Heart left ventricle (tissue), 16 donors: Measurements from ENCODE around the gene DMD. TPM values are rescaled to one million over a fixed set of nuclear protein-coding genes. Genes with fewer than 3 reads are reported as not detected.

ENCODE experiments used
- ATAC-seq, 4 donors: fragments of 200-7000 bp; cut with Tn5 transposase; one replicate each; pipeline ENCODE4 v1.9.1; 2020 to 2022; ENCODE audit warnings: moderate library complexity in 4 of 4, mild to moderate bottlenecking in 3 of 4, moderate number of reproducible peaks in 1 of 4
- DNase-seq, 5 donors: peaks; one replicate each; pipeline ENCODE4 v3.0.0-alpha.2; 2020
- H3K27ac ChIP-seq, 12 donors: fragments of 200-600 bp; sonication (generic) in 4 of 12; one replicate each; pipeline versions ENCODE4 v1.5.0 to v1.8.0; 2016 to 2022; ENCODE audit warnings: mild to moderate bottlenecking in 2 of 12
- H3K27me3 ChIP-seq, 9 donors: fragments of 200-600 bp; sonication (generic) in 2 of 9; one replicate each; pipeline versions ENCODE4 v1.5.1 to v1.8.0; 2016 to 2022; ENCODE audit warnings: mild to moderate bottlenecking in 3 of 9
- H3K36me3 ChIP-seq, 9 donors: fragments of 200-600 bp; sonication (generic) in 2 of 9; one replicate each; pipeline versions ENCODE4 v1.5.0 to v1.8.0; 2018 to 2022; ENCODE audit warnings: mild to moderate bottlenecking in 2 of 9
- H3K4me1 ChIP-seq, 12 donors: fragments of 200-600 bp; sonication (generic) in 4 of 12; one replicate each; pipeline versions ENCODE4 v1.5.0 to v1.8.0; 2016 to 2022; ENCODE audit warnings: mild to moderate bottlenecking in 3 of 12
- H3K4me3 ChIP-seq, 12 donors: fragments of 200-600 bp; sonication (generic) in 4 of 12; one replicate each; pipeline versions ENCODE4 v1.5.0 to v1.8.0; 2017 to 2022; ENCODE audit warnings: mild to moderate bottlenecking in 9 of 12, moderate library complexity in 4 of 12
- H3K9me3 ChIP-seq, 12 donors: fragments of 200-600 bp; sonication (generic) in 4 of 12; one replicate each; pipeline versions ENCODE4 v1.5.0 to v1.8.0; 2016 to 2022; ENCODE audit warnings: mild to moderate bottlenecking in 1 of 12
- CTCF ChIP-seq, 12 donors: fragments of 200-600 bp; sonication (generic) in 4 of 12; IDR thresholded peaks; one replicate each; pipeline versions ENCODE4 v1.5.0 to v1.8.0; 2018 to 2022; ENCODE audit warnings: antibody characterized with exemption in 12 of 12, mild to moderate bottlenecking in 5 of 12
- POLR2A ChIP-seq, 2 donors: fragments of 450-650 bp; IDR thresholded peaks; one replicate each; pipeline ENCODE4 v1.6.1; 2017; ENCODE audit warnings: antibody characterized with exemption in 2 of 2, mild to moderate bottlenecking in 2 of 2, moderate library complexity in 2 of 2
- WGBS, 4 donors: extraction: QIAGEN DNeasy Blood & Tissue Kit in 2 of 4; methylation state at CpG; one replicate each; pipeline versions ENCODE4 v1.1.5 to v1.1.7; 2013 to 2018; 5-methylcytosine and 5-hydroxymethylcytosine counted together
- intact Hi-C, 10 donors: fragments of 100-400 bp; cut with DNase I; formaldehyde crosslinking; loops; one replicate each; pipeline versions ENCODE4 v1.11.1 to v1.14.2; 2022
- polyA plus RNA-seq, 2 donors: library from polyadenylated mRNA; stranded (reverse); fragments of 200-250 nt; gene quantifications; one replicate each; pipeline ENCODE4 v1.2.3, GENCODE V29; 2013
- total RNA-seq, 9 donors: library from RNA; depleted of rRNA in 2 of 9; stranded (reverse); fragments of >200 nt in 2 of 9; fragmentation: NEBNext Ultra II Directional in 3 of 9; extraction: Animal tissue kit (Norgen Biotek cat#: 25700) in 3 of 9; gene quantifications; one replicate each; pipeline versions ENCODE4 v1.1.0 to v1.2.4, GENCODE V29; 2016 to 2023
- donor health status: ischemic (EF 13 %, LVEDD 7.1; RV severe dilation, severe dysfunction).
- donor health status: healthy with polysubstance abuse.
- donor health status: DM: no; HTN: yes; CAD: no.
- donor health status: DM: no; HTN: no; CAD: no.
- donor health status: ischemic (EF 25% LVEDD 6.9; RV normal size, moderate dysfunction).
- donor health status: ischemic (EF 25% LVEDD 5.7; RV mildly dilated, moderate dysfunction).
- donor health status: healthy.
- donor health status: DM: yes; HTN: yes; CAD: no.
- donor health status: ischemic (EF 35%, LVEDD 5.7; RV mildly dilated, moderate dysfunction).
- donor health status: nonischemic (EF 11% LVEDD 7.7; RV severe dilation, severe dysfunction).
- donor health status: DM: yes; HTN: yes; CAD: no.
- donor health status: PGD.
- donor health status: ischemic (EF 29% LVEDD 5.4; RV normal size, mild dysfunction).
- donor health status: nonischemic (EF 23%, LVEDD 6.1; RV moderate dilation, normal function).

Gene DMD
- total and polyA plus RNA-seq, 11 donors, result 34.7 to 236 (median 162) TPM

DNA sequence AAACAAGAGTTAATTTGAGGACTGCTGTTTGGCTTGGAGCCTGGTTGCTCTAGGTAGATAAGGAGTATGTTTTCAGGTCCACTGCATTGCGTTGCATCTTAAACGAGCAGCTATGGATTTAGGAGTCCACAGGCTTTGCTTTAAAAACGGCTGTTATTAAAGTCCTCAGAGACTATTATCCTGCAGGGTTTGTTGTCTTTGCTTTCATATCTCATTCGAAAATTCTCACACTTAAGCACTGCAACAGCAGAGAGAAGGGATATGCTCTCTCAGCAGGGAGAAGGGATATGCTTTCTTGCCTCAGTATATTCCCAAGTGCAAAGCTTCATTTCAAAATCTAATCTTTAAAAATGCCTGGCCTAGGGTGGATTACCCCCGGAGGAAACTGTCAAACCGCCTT is 1694.8 kb downstream of the DMD start:
- no peak for DNase-seq
- Histone ChIP-seq H3K27me3 (no peaks in the 10 kb centered on the region), H3K4me1 (no peaks in the 10 kb centered on the region), H3K9me3 (no peaks in the 10 kb centered on the region), H3K27ac (no peak overlapping the region), H3K4me3 (peak overlapping the region in 1 of 12 donors; percentile 3), H3K36me3 (no peaks in the 10 kb centered on the region)
- intact Hi-C loops, result no loop called here
- 29 to 47% (median 36%) methylated on average over 6 of the region's 6 CpGs for WGBS, 4 donors
- ATAC-seq, result no peak
- no peak for TF ChIP-seq CTCF (IDR thresholded peaks at IDR 0.05)
- no peak for TF ChIP-seq POLR2A (IDR thresholded peaks at IDR 0.05)

DNA sequence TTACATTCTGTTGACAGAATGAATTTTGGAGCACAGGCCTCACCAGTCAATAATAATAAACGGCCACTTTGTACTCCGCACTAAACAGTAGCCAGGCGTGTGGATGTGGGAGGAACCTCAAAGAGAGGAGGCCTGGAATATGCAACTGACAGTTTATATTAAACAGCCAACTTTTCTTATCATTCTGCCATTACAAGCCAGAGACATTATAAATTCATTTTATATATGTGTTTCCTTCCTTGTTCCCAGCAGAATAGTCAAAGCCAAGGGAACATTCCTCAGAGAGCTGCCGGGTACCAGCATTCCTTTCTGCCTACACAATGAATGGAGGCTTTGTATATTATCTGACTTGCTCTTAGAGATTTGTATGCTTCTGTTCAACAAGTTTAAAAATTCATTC is 1703.0 kb downstream of the DMD start:
- Histone ChIP-seq H3K27ac (peak overlapping the region in 6 of 12 donors; percentile 6 to 55 (median 34)), H3K36me3 (no peaks in the 10 kb centered on the region), H3K27me3 (no peaks in the 10 kb centered on the region), H3K4me3 (no peak overlapping the region), H3K9me3 (no peaks in the 10 kb centered on the region), H3K4me1 (peaks cover 0 to 14% (median 0%) of the 10 kb centered on the region in 12 donors)
- no peak for TF ChIP-seq CTCF (IDR thresholded peaks at IDR 0.05)
- no peak for TF ChIP-seq POLR2A (IDR thresholded peaks at IDR 0.05)
- intact Hi-C loops, result no loop called here
- peak; percentile 55 to 65 (median 63) for ATAC-seq
- 28 to 42% (median 36%) methylated on average over 4 of the region's 4 CpGs for WGBS, 4 donors
- DNase-seq, result no peak

DNA sequence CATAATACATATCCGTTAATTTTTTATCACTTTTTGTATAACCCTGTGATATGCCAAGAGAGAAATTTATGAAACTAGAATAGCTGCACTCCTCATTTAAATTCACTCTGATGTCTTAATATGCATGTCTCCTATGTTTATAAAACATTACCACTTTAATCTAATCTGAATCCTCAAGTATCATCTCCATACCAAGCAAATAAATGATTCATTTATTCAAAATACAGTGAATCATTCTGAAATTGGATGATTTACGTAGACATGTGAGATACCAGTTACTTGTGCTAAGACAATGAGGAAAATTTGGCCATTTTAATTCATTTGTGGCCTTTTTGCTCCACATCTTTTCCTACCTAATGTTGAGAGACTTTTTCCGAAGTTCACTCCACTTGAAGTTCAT is 1704.4 kb downstream of the DMD start:
- DNase-seq, result no peak

DNA sequence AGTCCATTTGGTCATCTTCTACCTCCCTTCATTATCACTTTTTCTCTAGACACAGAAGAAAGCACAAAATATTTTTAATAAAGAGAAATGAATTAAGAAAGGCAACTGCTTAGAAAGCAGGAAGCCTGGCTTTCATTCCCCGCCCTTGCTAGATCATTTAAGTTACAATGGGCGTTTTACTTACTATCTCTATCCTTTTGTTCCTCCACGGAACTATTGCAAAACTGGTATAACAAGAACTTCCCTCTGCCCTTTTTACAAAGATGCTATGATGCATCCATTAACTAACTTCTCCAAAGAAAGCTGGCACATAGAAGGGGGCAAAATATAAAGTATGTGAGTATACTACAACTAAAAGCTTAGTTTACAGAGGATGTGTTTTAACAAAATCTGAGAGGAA is 1705.0 kb downstream of the DMD start:
- no peak for DNase-seq
- H3K27ac ChIP-seq, result no peak overlapping the region
- no peak for TF ChIP-seq POLR2A (IDR thresholded peaks at IDR 0.05)
- no peak for TF ChIP-seq CTCF (IDR thresholded peaks at IDR 0.05)
- intact Hi-C loops, result no loop called here
- H3K27me3 ChIP-seq, result no peaks in the 10 kb centered on the region
- ATAC-seq, result no peak
- WGBS, 4 donors, result 52 to 63% (median 61%) methylated on average over 3 of the region's 3 CpGs
- no peaks in the 10 kb centered on the region for H3K36me3 ChIP-seq
- H3K4me1 ChIP-seq, result peaks cover 0 to 14% (median 0%) of the 10 kb centered on the region in 12 donors
- no peak overlapping the region for H3K4me3 ChIP-seq
- H3K9me3 ChIP-seq, result no peaks in the 10 kb centered on the region

More for the DNA sequence above, 1704.4 kb downstream of the DMD start:
- no peak overlapping the region for H3K4me3 ChIP-seq
- intact Hi-C loops, result no loop called here
- no peak for ATAC-seq
- H3K9me3 ChIP-seq, result no peaks in the 10 kb centered on the region
- peaks cover 0 to 14% (median 0%) of the 10 kb centered on the region in 12 donors for H3K4me1 ChIP-seq
- no peak overlapping the region for H3K27ac ChIP-seq
- H3K36me3 ChIP-seq, result no peaks in the 10 kb centered on the region
- H3K27me3 ChIP-seq, result no peaks in the 10 kb centered on the region
- WGBS, 4 donors, result 60 to 81% (median 74%) methylated on average over 3 of the region's 3 CpGs
- TF ChIP-seq POLR2A (IDR thresholded peaks at IDR 0.05) (no peak), CTCF (IDR thresholded peaks at IDR 0.05) (no peak)
